Endothelial cell of umbilical vein (primary cell): ENCODE data around the gene TAS2R41. TPM values are rescaled to one million over a fixed set of nuclear protein-coding genes. Genes with fewer than 3 reads are reported as not detected.

Experiments used
- polyA plus RNA-seq, 4 experiments: library from polyadenylated mRNA; depleted of rRNA in 3 of 4; stranded (reverse) in 3 of 4; unstranded in 1 of 4; fragments of >200 nt; gene quantifications; 2 replicates each; pipeline versions ENCODE4 v1.2.1 to v1.2.3, GENCODE V29; 2011 to 2012; ENCODE audit warnings: missing spikeins in 1 of 4
- total RNA-seq: library from RNA; stranded (reverse); gene quantifications from 2 replicates; pipeline ENCODE4 v1.2.3, GENCODE V29; 2021

The TAS2R41 gene
- total and polyA plus RNA-seq, 2 donors (not counting 3 experiments of a cell fraction or from before 2014, with no cell fraction given): not detected

Other genes starting within 250 kb of the TAS2R41 start
- 99.4 and 119 TPM in 2 replicates for gene GSTK1, start 214.4 kb upstream of the TAS2R41 start, total RNA-seq
- gene GSTK1, start 214.4 kb upstream of the TAS2R41 start, polyA plus RNA-seq: 126 and 132 TPM in 2 replicates
- gene TMEM139, start 192.9 kb upstream of the TAS2R41 start, total RNA-seq: not detected in 2 replicates
- 0.32 and 0.37 TPM in 2 replicates for gene TMEM139, start 192.9 kb upstream of the TAS2R41 start, polyA plus RNA-seq
- gene CASP2, start 189.5 kb upstream of the TAS2R41 start, total RNA-seq: 57.9 and 61.7 TPM in 2 replicates
- 31.8 and 36.3 TPM in 2 replicates for gene CASP2, start 189.5 kb upstream of the TAS2R41 start, polyA plus RNA-seq
- not detected in 2 replicates for gene CLCN1, start 161.8 kb upstream of the TAS2R41 start, total RNA-seq
- gene CLCN1, start 161.8 kb upstream of the TAS2R41 start, polyA plus RNA-seq: not detected in 2 replicates
- 1.4 and 1.6 TPM in 2 replicates for gene FAM131B, start 115.2 kb upstream of the TAS2R41 start, total RNA-seq
- gene FAM131B, start 115.2 kb upstream of the TAS2R41 start, polyA plus RNA-seq: 1.6 and 1.8 TPM in 2 replicates
- 533 and 545 TPM in 2 replicates for gene ZYX, start 96.5 kb upstream of the TAS2R41 start, total RNA-seq
- 196 TPM in 2 replicates for gene ZYX, start 96.5 kb upstream of the TAS2R41 start, polyA plus RNA-seq
- gene EPHA1, start 69.0 kb upstream of the TAS2R41 start, total RNA-seq: not detected in 2 replicates
- 0.06 and 0.07 TPM in 2 replicates for gene EPHA1, start 69.0 kb upstream of the TAS2R41 start, polyA plus RNA-seq
- gene TAS2R60, start 34.4 kb upstream of the TAS2R41 start, total RNA-seq: not detected in 2 replicates
- not detected in 2 replicates for gene TAS2R60, start 34.4 kb upstream of the TAS2R41 start, polyA plus RNA-seq
- not detected in 2 replicates for gene CTAGE15, start 93.9 kb downstream of the TAS2R41 start, total RNA-seq
- 0.03 TPM in 1 of 2 replicates, not detected in the other for gene CTAGE15, start 93.9 kb downstream of the TAS2R41 start, polyA plus RNA-seq
- gene TCAF2, start 143.1 kb downstream of the TAS2R41 start, total RNA-seq: 7.1 and 8.4 TPM in 2 replicates
- gene TCAF2, start 143.1 kb downstream of the TAS2R41 start, polyA plus RNA-seq: 6.4 and 6.9 TPM in 2 replicates